ENCODE data around the gene SETD2.
"Not testable (repeated sequence)": the region's sequence is repeated elsewhere in the genome, so short reads cannot be mapped to it uniquely, and the experiment has no call there.

The SETD2 gene

GRCh38 chr3:47145272-47145671, 18.6 kb downstream of the SETD2 start:
- H3K27ac ChIP-seq (ENCODE audit: low read length), result no peak overlapping the region
- H3K9me3 ChIP-seq (ENCODE audit: control insufficient read depth, low read depth, low read length), result no peaks in the 10 kb centered on the region
- H3K27me3 ChIP-seq (ENCODE audit: control insufficient read depth, insufficient read depth, low read length), result no peaks in the 10 kb centered on the region
- H3K9ac ChIP-seq (ENCODE audit: low read length), result no peak overlapping the region
- H3K4me3 ChIP-seq (ENCODE audit: low read length), result no peak overlapping the region
- no peaks in the 10 kb centered on the region for H3K36me3 ChIP-seq (ENCODE audit: control insufficient read depth, low read depth, low read length)
- peaks cover 8% of the 10 kb centered on the region for H3K4me1 ChIP-seq (ENCODE audit: control insufficient read depth, low read depth, low read length)

- Histone ChIP-seq H3K4me1 (ENCODE audit: control insufficient read depth, low read depth, low read length) (peaks cover 8% of the 10 kb centered on the region), H3K9me3 (ENCODE audit: control insufficient read depth, low read depth, low read length) (no peaks in the 10 kb centered on the region), H3K9ac (ENCODE audit: low read length) (no peak overlapping the region), H3K27me3 (ENCODE audit: control insufficient read depth, insufficient read depth, low read length) (no peaks in the 10 kb centered on the region), H3K4me3 (ENCODE audit: low read length) (no peak overlapping the region), H3K27ac (ENCODE audit: low read length) (no peak overlapping the region), H3K36me3 (ENCODE audit: control insufficient read depth, low read depth, low read length) (no peaks in the 10 kb centered on the region)
Observed at GRCh38 chr3:47143068-47143467, 20.8 kb downstream of the SETD2 start.

GRCh38 chr3:47142536-47142935, 21.4 kb downstream of the SETD2 start:
- H3K4me1 ChIP-seq (ENCODE audit: control insufficient read depth, low read depth, low read length); H3K9me3 ChIP-seq (ENCODE audit: control insufficient read depth, low read depth, low read length); H3K27ac ChIP-seq (ENCODE audit: low read length); H3K9ac ChIP-seq (ENCODE audit: low read length); H3K4me3 ChIP-seq (ENCODE audit: low read length); H3K36me3 ChIP-seq (ENCODE audit: control insufficient read depth, low read depth, low read length); H3K27me3 ChIP-seq (ENCODE audit: control insufficient read depth, insufficient read depth, low read length): not testable (repeated sequence)

- H3K27me3 ChIP-seq (ENCODE audit: control insufficient read depth, insufficient read depth, low read length); H3K4me3 ChIP-seq (ENCODE audit: low read length); H3K9me3 ChIP-seq (ENCODE audit: control insufficient read depth, low read depth, low read length); H3K9ac ChIP-seq (ENCODE audit: low read length); H3K27ac ChIP-seq (ENCODE audit: low read length); H3K36me3 ChIP-seq (ENCODE audit: control insufficient read depth, low read depth, low read length); H3K4me1 ChIP-seq (ENCODE audit: control insufficient read depth, low read depth, low read length): not testable (repeated sequence)
Observed at GRCh38 chr3:47140973-47141461, 22.9 kb downstream of the SETD2 start.

- not testable (repeated sequence) for H3K9me3 ChIP-seq (ENCODE audit: control insufficient read depth, low read depth, low read length); H3K4me3 ChIP-seq (ENCODE audit: low read length); H3K27me3 ChIP-seq (ENCODE audit: control insufficient read depth, insufficient read depth, low read length); H3K4me1 ChIP-seq (ENCODE audit: control insufficient read depth, low read depth, low read length); H3K36me3 ChIP-seq (ENCODE audit: control insufficient read depth, low read depth, low read length); H3K9ac ChIP-seq (ENCODE audit: low read length); H3K27ac ChIP-seq (ENCODE audit: low read length)
Observed at GRCh38 chr3:47140553-47140952, 23.4 kb downstream of the SETD2 start.

GRCh38 chr3:47134311-47134710, 29.6 kb downstream of the SETD2 start:
- no peaks in the 10 kb centered on the region for H3K9me3 ChIP-seq (ENCODE audit: control insufficient read depth, low read depth, low read length)
- no peak overlapping the region for H3K9ac ChIP-seq (ENCODE audit: low read length)
- no peak overlapping the region for H3K4me3 ChIP-seq (ENCODE audit: low read length)
- no peaks in the 10 kb centered on the region for H3K27me3 ChIP-seq (ENCODE audit: control insufficient read depth, insufficient read depth, low read length)
- H3K27ac ChIP-seq (ENCODE audit: low read length), result no peak overlapping the region
- no peaks in the 10 kb centered on the region for H3K36me3 ChIP-seq (ENCODE audit: control insufficient read depth, low read depth, low read length)
- peaks cover 5% of the 10 kb centered on the region for H3K4me1 ChIP-seq (ENCODE audit: control insufficient read depth, low read depth, low read length)

- no peaks in the 10 kb centered on the region for H3K27me3 ChIP-seq (ENCODE audit: control insufficient read depth, insufficient read depth, low read length)
- no peaks in the 10 kb centered on the region for H3K36me3 ChIP-seq (ENCODE audit: control insufficient read depth, low read depth, low read length)
- H3K4me1 ChIP-seq (ENCODE audit: control insufficient read depth, low read depth, low read length), result peaks cover 5% of the 10 kb centered on the region
- no peak overlapping the region for H3K4me3 ChIP-seq (ENCODE audit: low read length)
- H3K9me3 ChIP-seq (ENCODE audit: control insufficient read depth, low read depth, low read length), result no peaks in the 10 kb centered on the region
- H3K27ac ChIP-seq (ENCODE audit: low read length), result no peak overlapping the region
- no peak overlapping the region for H3K9ac ChIP-seq (ENCODE audit: low read length)
Observed at GRCh38 chr3:47133641-47134040, 30.3 kb downstream of the SETD2 start.

GRCh38 chr3:47130557-47130956, 33.4 kb downstream of the SETD2 start:
- H3K27ac ChIP-seq (ENCODE audit: low read length), result no peak overlapping the region
- no peak overlapping the region for H3K9ac ChIP-seq (ENCODE audit: low read length)
- peaks cover 5% of the 10 kb centered on the region for H3K4me1 ChIP-seq (ENCODE audit: control insufficient read depth, low read depth, low read length)
- no peaks in the 10 kb centered on the region for H3K27me3 ChIP-seq (ENCODE audit: control insufficient read depth, insufficient read depth, low read length)
- H3K36me3 ChIP-seq (ENCODE audit: control insufficient read depth, low read depth, low read length), result no peaks in the 10 kb centered on the region
- no peaks in the 10 kb centered on the region for H3K9me3 ChIP-seq (ENCODE audit: control insufficient read depth, low read depth, low read length)
- no peak overlapping the region for H3K4me3 ChIP-seq (ENCODE audit: low read length)

GRCh38 chr3:47128137-47128536, 35.8 kb downstream of the SETD2 start:
- no peaks in the 10 kb centered on the region for H3K4me1 ChIP-seq (ENCODE audit: control insufficient read depth, low read depth, low read length)
- no peaks in the 10 kb centered on the region for H3K9me3 ChIP-seq (ENCODE audit: control insufficient read depth, low read depth, low read length)
- no peak overlapping the region for H3K4me3 ChIP-seq (ENCODE audit: low read length)
- H3K9ac ChIP-seq (ENCODE audit: low read length), result no peak overlapping the region
- H3K36me3 ChIP-seq (ENCODE audit: control insufficient read depth, low read depth, low read length), result peaks cover 14% of the 10 kb centered on the region
- no peak overlapping the region for H3K27ac ChIP-seq (ENCODE audit: low read length)
- H3K27me3 ChIP-seq (ENCODE audit: control insufficient read depth, insufficient read depth, low read length), result no peaks in the 10 kb centered on the region

GRCh38 chr3:47123857-47124256, 40.1 kb downstream of the SETD2 start:
- Histone ChIP-seq H3K27ac (ENCODE audit: low read length) (no peak overlapping the region), H3K4me3 (ENCODE audit: low read length) (no peak overlapping the region), H3K36me3 (ENCODE audit: control insufficient read depth, low read depth, low read length) (peaks cover 41% of the 10 kb centered on the region), H3K4me1 (ENCODE audit: control insufficient read depth, low read depth, low read length) (no peaks in the 10 kb centered on the region), H3K9me3 (ENCODE audit: control insufficient read depth, low read depth, low read length) (no peaks in the 10 kb centered on the region), H3K9ac (ENCODE audit: low read length) (no peak overlapping the region), H3K27me3 (ENCODE audit: control insufficient read depth, insufficient read depth, low read length) (no peaks in the 10 kb centered on the region)

- H3K27ac ChIP-seq (ENCODE audit: low read length), result no peak overlapping the region
- H3K36me3 ChIP-seq (ENCODE audit: control insufficient read depth, low read depth, low read length), result peaks cover 50% of the 10 kb centered on the region
- no peak overlapping the region for H3K9ac ChIP-seq (ENCODE audit: low read length)
- no peaks in the 10 kb centered on the region for H3K9me3 ChIP-seq (ENCODE audit: control insufficient read depth, low read depth, low read length)
- H3K4me3 ChIP-seq (ENCODE audit: low read length), result no peak overlapping the region
- no peaks in the 10 kb centered on the region for H3K27me3 ChIP-seq (ENCODE audit: control insufficient read depth, insufficient read depth, low read length)
- H3K4me1 ChIP-seq (ENCODE audit: control insufficient read depth, low read depth, low read length), result no peaks in the 10 kb centered on the region
Observed at GRCh38 chr3:47121409-47121808, 42.5 kb downstream of the SETD2 start.

GRCh38 chr3:47120138-47120537, 43.8 kb downstream of the SETD2 start:
- no peak overlapping the region for H3K4me3 ChIP-seq (ENCODE audit: low read length)
- peaks cover 1% of the 10 kb centered on the region for H3K4me1 ChIP-seq (ENCODE audit: control insufficient read depth, low read depth, low read length)
- no peaks in the 10 kb centered on the region for H3K27me3 ChIP-seq (ENCODE audit: control insufficient read depth, insufficient read depth, low read length)
- no peak overlapping the region for H3K9ac ChIP-seq (ENCODE audit: low read length)
- H3K9me3 ChIP-seq (ENCODE audit: control insufficient read depth, low read depth, low read length), result no peaks in the 10 kb centered on the region
- peaks cover 53% of the 10 kb centered on the region for H3K36me3 ChIP-seq (ENCODE audit: control insufficient read depth, low read depth, low read length)
- no peak overlapping the region for H3K27ac ChIP-seq (ENCODE audit: low read length)

Data from iPS-18a (cell line).